Heart right ventricle (tissue), 16 donors: ENCODE measurements around the gene TGFBR2. TPM values are rescaled to one million over a fixed set of nuclear protein-coding genes. Genes with fewer than 3 reads are reported as not detected.
A peak's percentile ranks its signal among the peaks of the same experiment; 100 is the strongest.

Experiments
- ATAC-seq, 8 donors: fragments of 200-7000 bp; cut with Tn5 transposase; one replicate each; pipeline ENCODE4 v1.9.1; 2020; ENCODE audit warnings: mild to moderate bottlenecking in 8 of 8, moderate library complexity in 8 of 8, moderate number of reproducible peaks in 1 of 8
- DNase-seq, 2 donors: peaks; one replicate each; pipeline ENCODE4 v3.0.0-alpha.2; 2020
- H3K27ac ChIP-seq, 10 donors: fragments of 200-600 bp; sonication (generic) in 2 of 10; one replicate each; pipeline versions ENCODE4 v1.5.0 to v1.8.0; 2020 to 2022; ENCODE audit warnings: mild to moderate bottlenecking in 3 of 10
- H3K27me3 ChIP-seq, 7 donors: fragments of 200-600 bp; one replicate each; pipeline ENCODE4 v1.8.0; 2021 to 2022; ENCODE audit warnings: mild to moderate bottlenecking in 2 of 7
- H3K36me3 ChIP-seq, 9 donors: fragments of 200-600 bp; sonication (generic) in 1 of 9; one replicate each; pipeline versions ENCODE4 v1.5.0 to v1.8.0; 2020 to 2022; ENCODE audit warnings: mild to moderate bottlenecking in 2 of 9
- H3K4me1 ChIP-seq, 9 donors: fragments of 200-600 bp; sonication (generic) in 1 of 9; one replicate each; pipeline versions ENCODE4 v1.5.0 to v1.8.0; 2020 to 2022; ENCODE audit warnings: mild to moderate bottlenecking in 4 of 9
- H3K4me3 ChIP-seq, 10 donors: fragments of 200-600 bp; sonication (generic) in 2 of 10; one replicate each; pipeline versions ENCODE4 v1.5.0 to v1.8.0; 2020 to 2022; ENCODE audit warnings: mild to moderate bottlenecking in 7 of 10, moderate library complexity in 2 of 10
- H3K9me3 ChIP-seq, 11 donors: fragments of 200-600 bp in 10 of 11; sonication (generic) in 2 of 11; one replicate each; pipeline versions ENCODE4 v1.5.0 to v1.8.0; 2013 to 2022; ENCODE audit warnings: mild to moderate bottlenecking in 2 of 11, control low read depth in 1 of 11, moderate library complexity in 1 of 11
- CTCF ChIP-seq, 9 donors: fragments of 200-600 bp; sonication (generic) in 2 of 9; IDR thresholded peaks; one replicate each; pipeline versions ENCODE4 v1.5.0 to v1.8.0; 2021 to 2022; ENCODE audit warnings: antibody characterized with exemption in 9 of 9, mild to moderate bottlenecking in 5 of 9, moderate library complexity in 1 of 9
- WGBS, 2 donors: extraction: QIAGEN DNeasy Blood & Tissue Kit; methylation state at CpG; one replicate each; pipeline ENCODE4 v1.1.7; 2013; ENCODE audit warnings: inconsistent platforms in 1 of 2; 5-methylcytosine and 5-hydroxymethylcytosine counted together
- intact Hi-C, 10 donors: fragments of 100-400 bp; cut with DNase I; formaldehyde crosslinking; loops; one replicate each; pipeline versions ENCODE4 v1.11.1 to v1.14.2; 2022
- polyA plus RNA-seq, 2 donors: library from polyadenylated mRNA; stranded (reverse); fragments of 200-250 nt; gene quantifications; one replicate each; pipeline ENCODE4 v1.2.3, GENCODE V29; 2013
- total RNA-seq, 10 donors: library from RNA; stranded (reverse); fragmentation: NEBNext Ultra II Directional in 3 of 10; extraction: Animal tissue kit (Norgen Biotek cat#: 25700) in 3 of 10; gene quantifications; one replicate each; pipeline versions ENCODE4 v1.2.1 to v1.2.4, GENCODE V29; 2021 to 2023
- donor health status: Arrhythmogenic right ventricular cardiomyopathy.
- donor health status: ischemic (EF 13 %, LVEDD 7.1; RV severe dilation, severe dysfunction).
- donor health status: healthy with polysubstance abuse.
- donor health status: DM: no; HTN: yes; CAD: no.
- donor health status: DM: no; HTN: no; CAD: no.
- donor health status: ischemic (EF 25% LVEDD 6.9; RV normal size, moderate dysfunction).
- donor health status: ischemic (EF 25% LVEDD 5.7; RV mildly dilated, moderate dysfunction).
- donor health status: healthy.
- donor health status: DM: yes; HTN: yes; CAD: no.
- donor health status: Ischemic cardiomyopathy.
- donor health status: ischemic (EF 35%, LVEDD 5.7; RV mildly dilated, moderate dysfunction).
- donor health status: nonischemic (EF 11% LVEDD 7.7; RV severe dilation, severe dysfunction).
- donor health status: DM: yes; HTN: yes; CAD: no.
- donor health status: PGD.
- donor health status: ischemic (EF 29% LVEDD 5.4; RV normal size, mild dysfunction).
- donor health status: nonischemic (EF 23%, LVEDD 6.1; RV moderate dilation, normal function).

The TGFBR2 gene
- total and polyA plus RNA-seq, 12 donors: 14.6 to 197 (median 82.8) TPM

- 36% methylated on average over 3 of the region's 3 CpGs for WGBS, 2 donors
- no peak for ATAC-seq
- no peak for DNase-seq
- TF ChIP-seq CTCF (IDR thresholded peaks at IDR 0.05): no peak
- Histone ChIP-seq H3K4me3 (peak overlapping the region in 5 of 10 donors; percentile 5 to 89 (median 9)), H3K27ac (peak overlapping the region in 8 of 10 donors; percentile 7 to 100 (median 71)), H3K27me3 (no peaks in the 10 kb centered on the region), H3K36me3 (peaks cover 0 to under 1% (median 0%) of the 10 kb centered on the region in 9 donors), H3K4me1 (peaks cover 7 to 84% (median 78%) of the 10 kb centered on the region in 9 donors), H3K9me3 (no peaks in the 10 kb centered on the region)
- intact Hi-C loops: loop anchor here in 3 of 10 donors (5.0 to 10.0 kb wide), 3 partner anchors 36 to 86 kb away; no protein-coding TSS in a partner anchor
Measured at GRCh38 chr3:30610702-30611368, 4.4 kb downstream of the TGFBR2 start.

- ATAC-seq: no peak
- peaks cover 12 to 90% (median 84%) of the 10 kb centered on the region in 9 donors for H3K4me1 ChIP-seq
- peaks cover 0 to 9% (median 0%) of the 10 kb centered on the region in 9 donors for H3K36me3 ChIP-seq
- peak overlapping the region in 6 of 10 donors; percentile 32 to 100 (median 99) for H3K27ac ChIP-seq
- intact Hi-C loops: loop anchor here in 3 of 10 donors (5.0 to 10.0 kb wide), 3 partner anchors 35 to 87 kb away; no protein-coding TSS in a partner anchor
- no peak for DNase-seq
- TF ChIP-seq CTCF (IDR thresholded peaks at IDR 0.05): no peak
- WGBS, 2 donors: 76 to 79% methylated on average over 7 of the region's 7 CpGs
- no peaks in the 10 kb centered on the region for H3K27me3 ChIP-seq
- H3K9me3 ChIP-seq: no peaks in the 10 kb centered on the region
- peak overlapping the region in 2 of 10 donors; percentile 1 to 89 for H3K4me3 ChIP-seq
Measured at GRCh38 chr3:30611613-30612436, 5.4 kb downstream of the TGFBR2 start.

DNA sequence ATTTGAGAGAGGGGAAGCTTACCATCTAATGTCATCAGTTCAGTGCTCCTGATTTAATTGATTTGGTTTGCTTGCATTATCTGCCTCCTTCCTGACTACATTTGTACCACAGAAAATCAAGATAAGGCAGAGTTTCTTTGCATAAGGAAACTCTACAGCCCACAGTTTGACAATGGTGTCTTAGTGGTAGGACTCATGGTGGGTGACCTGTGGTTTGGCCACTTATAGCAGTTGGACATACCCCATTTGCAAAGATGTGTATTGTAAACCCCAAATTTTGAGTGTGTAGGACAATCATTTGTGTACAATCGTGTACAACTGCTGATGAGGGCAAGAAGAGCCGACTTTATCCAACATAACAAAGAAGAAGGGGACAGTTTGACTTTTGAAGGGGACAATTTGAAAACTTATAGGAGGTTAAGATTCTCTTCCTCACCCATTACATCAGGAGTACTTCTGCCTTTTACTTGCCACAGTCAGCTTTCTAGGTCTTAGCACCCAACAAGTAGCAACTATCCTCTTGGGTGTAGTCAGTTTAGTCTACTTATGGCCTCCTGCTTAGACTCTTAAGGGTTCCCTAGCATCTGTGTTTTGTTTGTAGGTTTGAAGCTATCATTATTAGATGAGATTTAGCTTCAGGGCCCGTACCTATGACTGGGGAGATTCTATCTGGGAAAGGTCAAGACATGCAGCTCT is 6.2 kb downstream of the TGFBR2 start:
- no peak for DNase-seq
- Histone ChIP-seq H3K4me3 (peak overlapping the region in 2 of 10 donors; percentile 1 to 89), H3K4me1 (peaks cover 12 to 98% (median 92%) of the 10 kb centered on the region in 9 donors), H3K27me3 (no peaks in the 10 kb centered on the region), H3K27ac (peak overlapping the region in 5 of 10 donors; percentile 28 to 100 (median 49)), H3K36me3 (peaks cover 0 to 11% (median 0%) of the 10 kb centered on the region in 9 donors), H3K9me3 (no peaks in the 10 kb centered on the region)
- TF ChIP-seq CTCF (IDR thresholded peaks at IDR 0.05): no peak
- ATAC-seq: peak in 1 of 8 donors; percentile 16
- intact Hi-C loops: loop anchor here in 3 of 10 donors (5.0 to 10.0 kb wide), 3 partner anchors 35 to 88 kb away; no protein-coding TSS in a partner anchor
- 53 to 66% methylated on average over 3 of the region's 3 CpGs for WGBS, 2 donors
